WTC11 (cell line): ENCODE results near the gene WWC1.

Experiments
- AFF4 ChIP-seq: sonication (generic); formaldehyde crosslinking; IDR thresholded peaks from 2 replicates; pipeline ENCODE4 v1.8.1; 2023; ENCODE audit warnings: mild to moderate bottlenecking, missing genetic modification reagents, borderline replicate concordance
- ATF3 ChIP-seq: sonication (generic); formaldehyde crosslinking; conservative IDR thresholded peaks from 2 replicates; pipeline ENCODE4 v1.8.1; 2022; ENCODE audit warnings: mild to moderate bottlenecking, missing genetic modification reagents
- CBFB ChIP-seq: sonication (generic); formaldehyde crosslinking; IDR thresholded peaks from 2 replicates; pipeline ENCODE4 v1.8.1; 2022; ENCODE audit warnings: mild to moderate bottlenecking, low read depth, missing genetic modification reagents
- CREB1 ChIP-seq: sonication (generic); formaldehyde crosslinking; IDR thresholded peaks from 2 replicates; pipeline ENCODE4 v1.8.0; 2023; ENCODE audit warnings: mild to moderate bottlenecking, missing genetic modification reagents
- CTCF ChIP-seq: fragments of 200-600 bp; IDR thresholded peaks from 2 replicates; pipeline ENCODE4 v1.8.0; 2022; ENCODE audit warnings: antibody characterized with exemption
- E2F5 ChIP-seq: sonication (generic); formaldehyde crosslinking; IDR thresholded peaks from 2 replicates; pipeline ENCODE4 v1.8.1; 2022; ENCODE audit warnings: mild to moderate bottlenecking, moderate library complexity, missing genetic modification reagents
- ESRRA ChIP-seq: sonication (generic); formaldehyde crosslinking; IDR thresholded peaks from 2 replicates; pipeline ENCODE4 v1.8.1; 2022; ENCODE audit warnings: mild to moderate bottlenecking, missing genetic modification reagents, borderline replicate concordance
- FOXJ3 ChIP-seq: sonication (generic); formaldehyde crosslinking; IDR thresholded peaks from 2 replicates; pipeline ENCODE4 v1.9.0; 2021; ENCODE audit warnings: missing genetic modification reagents, mild to moderate bottlenecking, borderline replicate concordance
- JUN ChIP-seq: sonication (generic); formaldehyde crosslinking; IDR thresholded peaks from 2 replicates; pipeline ENCODE4 v1.8.0; 2023; ENCODE audit warnings: mild to moderate bottlenecking, missing genetic modification reagents
- MAX ChIP-seq: sonication (generic); formaldehyde crosslinking; IDR thresholded peaks from 2 replicates; pipeline ENCODE4 v1.8.0; 2022; ENCODE audit warnings: mild to moderate bottlenecking, missing genetic modification reagents
- TCF7 ChIP-seq: sonication (generic); formaldehyde crosslinking; IDR thresholded peaks from 2 replicates; pipeline ENCODE4 v1.8.0; 2022; ENCODE audit warnings: mild to moderate bottlenecking, low read depth, missing genetic modification reagents, moderate library complexity
- USF2 ChIP-seq: sonication (generic); formaldehyde crosslinking; IDR thresholded peaks from 2 replicates; pipeline ENCODE4 v1.8.1; 2023; ENCODE audit warnings: mild to moderate bottlenecking, missing genetic modification reagents, moderate library complexity
- ZNF121 ChIP-seq: sonication (generic); formaldehyde crosslinking; IDR thresholded peaks from 2 replicates; pipeline ENCODE4 v1.8.0; 2023; ENCODE audit warnings: missing genetic modification reagents
- ZNF263 ChIP-seq: sonication (generic); formaldehyde crosslinking; IDR thresholded peaks from 2 replicates; pipeline ENCODE4 v1.8.1; 2022; ENCODE audit warnings: low read depth, mild to moderate bottlenecking, moderate library complexity, missing genetic modification reagents

GRCh38 chr5:168313596-168314204 lies 22.3 kb downstream of the WWC1 start:
- no peak for TF ChIP-seq USF2 (CRISPR knock-in tag)
- TF ChIP-seq AFF4 (CRISPR knock-in tag) = no peak
- TF ChIP-seq CTCF = no peak
- TF ChIP-seq ZNF121 (CRISPR knock-in tag) = no peak
- TF ChIP-seq TCF7 (CRISPR knock-in tag) = no peak
- TF ChIP-seq JUN (CRISPR knock-in tag) = no peak
- TF ChIP-seq MAX (CRISPR knock-in tag) = no peak
- TF ChIP-seq E2F5 (CRISPR knock-in tag) = no peak
- TF ChIP-seq FOXJ3 (CRISPR knock-in tag) = no peak
- no peak for TF ChIP-seq ZNF263 (CRISPR knock-in tag)
- no peak for TF ChIP-seq CREB1 (CRISPR knock-in tag)
- TF ChIP-seq CBFB (CRISPR knock-in tag) = no peak
- no peak for TF ChIP-seq ATF3 (CRISPR knock-in tag)
- no peak for TF ChIP-seq ESRRA (CRISPR knock-in tag)
